Measurements from ENCODE around the gene TUBA4B.
"Not testable (repeated sequence)": the region's sequence is repeated elsewhere in the genome, so short reads cannot be mapped to it uniquely, and the experiment has no call there.

Gene TUBA4B

DNA sequence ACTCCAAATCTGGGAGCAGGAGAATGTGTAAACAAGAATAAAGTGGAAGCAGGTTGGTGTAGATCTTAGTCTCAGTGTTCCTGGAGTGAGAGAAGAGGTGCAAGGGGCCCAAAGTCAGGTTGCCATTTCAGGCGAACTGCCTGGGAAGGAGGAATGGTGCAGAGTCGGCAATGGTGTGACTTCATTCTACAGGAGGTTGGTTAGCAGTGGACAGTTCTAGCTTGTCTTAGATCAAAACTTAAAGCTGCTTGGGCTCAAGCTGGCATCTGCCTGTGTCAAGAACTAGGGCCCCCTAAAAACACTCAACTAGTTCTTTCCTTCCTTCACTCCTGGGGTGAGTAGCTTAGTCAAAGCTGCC, 4.2 kb upstream of the TUBA4B start:
- no peak for DNase-seq

DNA sequence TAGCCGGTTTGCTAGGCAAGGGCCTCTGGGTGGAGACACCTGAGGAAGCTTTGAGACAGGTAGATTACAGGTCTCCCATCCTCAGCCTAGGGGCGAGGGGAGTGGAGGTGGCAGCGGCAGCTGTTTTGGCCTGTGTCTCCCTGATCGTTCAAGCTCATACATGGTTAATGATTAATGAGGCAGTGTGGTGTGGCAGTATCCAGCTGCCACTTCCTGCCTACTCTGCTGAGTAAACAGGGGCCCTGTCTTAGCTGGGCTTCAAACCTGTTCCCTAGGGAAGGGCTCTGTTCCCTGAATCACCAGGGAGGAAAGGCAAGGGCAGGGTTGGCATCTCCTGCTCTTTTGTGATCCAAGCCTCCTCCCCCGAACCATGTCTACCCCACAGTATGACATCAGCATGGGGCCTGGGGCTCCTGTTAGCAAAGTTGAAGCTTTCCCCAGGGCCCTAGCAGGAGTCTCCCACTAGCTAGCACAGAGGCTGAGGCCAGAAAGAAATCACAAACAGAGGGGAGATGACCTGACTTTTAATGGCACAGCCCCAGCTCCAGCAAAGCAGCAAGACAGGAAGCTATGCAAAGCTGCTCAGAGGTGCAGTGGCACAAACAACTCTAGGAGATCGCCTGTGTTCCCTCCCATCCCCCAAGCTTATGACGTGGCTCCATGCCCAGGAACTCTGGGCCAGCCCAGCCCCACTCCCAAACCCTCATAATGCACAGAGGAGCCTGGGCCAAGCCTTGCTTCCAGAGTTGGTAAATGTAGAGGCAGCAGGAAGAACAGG, 3.7 kb upstream of the TUBA4B start:
- peak; percentile 46 for DNase-seq

DNA sequence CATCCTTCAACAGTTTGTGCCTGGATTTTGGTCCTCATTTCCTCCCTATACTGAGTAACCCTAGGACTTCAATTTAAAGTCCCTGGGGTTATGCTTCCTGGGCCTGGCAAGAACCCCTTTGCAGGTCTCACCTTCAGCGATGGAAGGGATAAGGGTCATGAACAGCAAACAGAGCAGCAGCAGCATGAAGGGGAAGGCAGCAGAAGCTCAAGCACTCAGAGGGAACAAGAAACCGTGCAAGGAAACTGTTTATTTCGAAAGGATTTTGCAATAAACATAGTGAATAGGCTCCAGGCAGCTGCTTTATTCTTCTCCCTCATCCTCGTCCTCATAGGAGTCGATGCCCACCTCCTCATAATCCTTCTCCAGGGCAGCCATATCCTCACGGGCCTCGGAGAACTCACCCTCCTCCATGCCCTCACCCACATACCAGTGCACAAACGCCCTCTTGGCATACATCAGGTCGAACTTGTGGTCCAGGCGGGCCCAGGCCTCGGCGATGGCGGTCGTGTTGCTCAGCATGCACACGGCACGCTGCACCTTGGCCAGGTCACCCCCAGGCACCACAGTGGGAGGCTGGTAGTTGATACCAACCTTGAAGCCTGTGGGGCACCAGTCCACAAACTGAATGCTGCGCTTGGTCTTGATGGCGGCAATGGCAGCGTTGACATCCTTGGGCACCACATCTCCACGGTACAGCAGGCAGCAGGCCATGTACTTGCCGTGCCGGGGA, 2.8 kb upstream of the TUBA4B start:
- no peak for DNase-seq

DNA sequence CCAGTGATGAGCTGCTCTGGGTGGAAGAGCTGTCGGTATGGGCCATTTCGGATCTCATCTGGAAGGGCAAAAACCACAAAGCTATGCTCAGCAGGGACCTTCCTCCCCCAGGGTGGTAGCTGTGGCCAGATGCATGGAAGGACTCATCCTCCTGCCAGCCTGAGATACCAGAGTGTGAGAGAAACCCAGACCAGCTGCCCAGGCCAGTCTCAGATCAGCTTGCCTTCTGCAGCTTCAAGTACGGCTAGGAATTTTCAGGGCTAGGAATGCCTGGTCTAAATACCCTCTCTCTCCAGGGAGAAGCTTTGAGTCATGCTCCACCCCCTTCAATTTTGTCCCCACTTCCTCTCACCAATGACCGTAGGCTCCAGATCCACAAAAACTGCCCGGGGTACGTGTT, 1.4 kb upstream of the TUBA4B start:
- no peak for DNase-seq

DNA sequence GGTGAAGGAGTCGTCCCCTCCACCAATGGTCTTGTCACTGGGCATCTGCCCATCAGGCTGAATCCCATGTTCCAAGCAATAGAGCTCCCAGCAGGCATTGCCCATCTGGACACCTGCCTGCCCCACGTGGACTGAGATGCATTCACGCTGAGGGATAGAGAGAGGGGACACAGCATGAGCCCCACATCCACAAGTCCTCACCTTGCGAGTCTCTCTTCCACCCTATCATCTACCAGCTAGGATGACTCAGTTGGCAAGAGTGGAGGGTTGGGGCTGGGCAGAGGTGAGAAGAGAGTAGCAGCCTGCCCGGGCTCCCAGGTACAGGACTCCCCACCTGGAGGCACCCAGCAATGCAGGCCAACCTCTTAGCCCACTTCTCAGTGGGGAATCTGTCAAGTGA, 959 bp upstream of the TUBA4B start:
- DNase-seq: peak; percentile 44

DNA sequence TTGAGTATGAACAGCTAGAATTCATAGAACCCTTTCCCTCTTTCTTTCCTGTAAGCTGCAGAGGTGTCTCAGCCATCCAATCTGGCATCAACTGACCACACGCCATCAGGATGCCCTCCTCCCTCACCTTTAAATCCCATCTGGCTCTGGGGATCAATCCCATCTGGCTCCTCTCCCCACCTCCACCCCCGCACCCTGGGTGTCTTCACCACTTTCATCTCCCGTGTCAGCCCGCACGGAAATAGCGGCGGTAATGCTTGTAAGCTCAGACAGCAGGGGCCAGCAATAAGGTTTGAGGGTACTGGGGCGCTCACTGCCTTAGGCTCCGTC, 508 bp upstream of the TUBA4B start:
- peak; percentile 44 for DNase-seq

DNA sequence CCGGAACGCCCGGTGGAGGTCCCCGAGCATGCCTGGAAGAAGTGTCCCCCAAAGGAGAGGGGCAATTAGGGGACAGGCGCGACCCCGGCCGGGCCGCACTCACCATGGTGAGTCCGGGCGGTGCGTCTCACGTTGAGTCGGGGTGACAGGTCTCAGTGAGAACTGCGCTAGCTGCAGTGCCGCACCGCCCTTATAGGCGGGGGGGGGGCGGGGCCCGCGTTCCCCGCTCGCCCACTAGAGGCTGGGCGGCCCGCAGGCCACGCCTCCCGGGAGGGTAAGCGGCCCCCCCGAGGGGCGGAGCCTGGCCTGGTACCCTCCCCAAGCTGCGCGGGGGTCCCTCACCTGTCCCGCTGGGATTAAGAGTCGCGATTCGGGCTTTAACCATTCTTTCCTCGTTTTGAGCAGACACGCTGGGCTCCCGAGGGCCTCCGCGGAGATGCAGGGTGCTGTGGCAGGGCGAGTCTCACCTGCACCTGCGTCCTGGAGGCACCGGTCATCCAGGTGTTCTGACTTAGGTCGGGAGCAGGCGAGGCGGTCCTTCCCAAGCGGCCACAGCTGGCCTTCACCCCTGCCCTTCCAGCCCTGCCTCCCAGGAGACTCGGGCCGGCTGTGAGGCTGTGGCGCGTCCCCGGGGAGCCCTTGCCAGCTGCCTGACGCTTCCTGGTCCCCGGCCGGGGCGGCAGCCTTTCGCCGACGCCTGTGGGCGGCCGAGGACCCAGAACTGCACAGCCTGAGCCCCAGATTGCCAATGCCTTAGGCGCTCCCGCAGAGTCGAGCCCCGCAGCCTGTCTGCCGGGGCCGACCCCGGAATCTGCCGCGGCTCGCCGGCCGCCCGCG, 928 bp downstream of the TUBA4B start, which contains the start of gene TUBA4A:
TUBA4A (minus strand) TSS at position 166 of the 837 bp plus-strand sequence; CDS start at position 106, 60 bp downstream.
- peak; percentile 93 for DNase-seq

DNA sequence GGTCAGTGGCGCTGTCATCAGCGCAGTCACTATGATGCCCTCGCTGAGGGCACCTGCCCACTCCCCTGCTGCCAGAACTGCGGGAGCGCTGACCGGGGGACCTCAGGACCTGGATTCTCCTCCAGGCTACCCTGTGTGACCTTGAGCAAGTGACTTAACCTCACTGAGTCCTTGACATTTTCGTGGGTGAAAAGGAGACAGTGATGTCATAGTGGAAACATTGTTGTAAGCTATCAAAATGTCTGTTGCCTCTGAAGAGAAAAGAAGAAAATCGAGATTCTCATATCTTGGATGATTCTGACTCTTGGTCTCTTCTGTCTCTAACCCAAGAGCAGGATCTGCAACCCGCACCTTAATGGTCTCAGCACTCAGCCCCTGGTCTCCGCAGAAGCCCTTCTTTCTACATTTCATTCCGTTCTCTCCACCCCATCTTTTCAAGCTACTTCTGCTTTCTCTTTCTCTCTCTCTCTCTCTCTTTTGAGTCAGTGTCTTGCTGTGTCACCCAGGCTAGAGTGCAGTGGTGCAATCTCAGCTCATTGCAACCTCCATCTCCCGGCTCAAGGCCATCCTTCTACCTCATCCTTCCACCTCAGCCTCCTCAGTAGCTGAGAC, 1.7 kb downstream of the TUBA4B start:
- DNase-seq: peak; percentile 39

DNA sequence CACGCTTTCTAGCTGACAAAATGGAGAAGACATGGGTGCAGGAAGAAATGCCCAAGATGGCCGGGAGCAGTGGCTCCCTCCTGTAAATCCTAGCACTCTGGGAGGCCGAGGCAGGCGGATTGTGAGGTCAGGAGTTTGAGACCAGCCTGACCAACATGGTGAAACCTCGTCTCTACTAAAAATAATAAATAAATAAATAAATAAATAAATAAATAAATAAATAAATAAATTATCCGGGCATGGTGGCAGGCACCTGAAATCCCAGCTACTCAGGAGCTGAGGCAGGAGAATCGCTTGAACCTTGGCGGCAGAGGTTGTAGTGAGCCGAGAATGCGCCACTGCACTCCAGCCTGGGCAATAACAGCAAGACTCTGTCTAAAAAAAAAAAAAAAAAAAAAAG, 5.9 kb downstream of the TUBA4B start:
- not testable (repeated sequence) for DNase-seq

DNA sequence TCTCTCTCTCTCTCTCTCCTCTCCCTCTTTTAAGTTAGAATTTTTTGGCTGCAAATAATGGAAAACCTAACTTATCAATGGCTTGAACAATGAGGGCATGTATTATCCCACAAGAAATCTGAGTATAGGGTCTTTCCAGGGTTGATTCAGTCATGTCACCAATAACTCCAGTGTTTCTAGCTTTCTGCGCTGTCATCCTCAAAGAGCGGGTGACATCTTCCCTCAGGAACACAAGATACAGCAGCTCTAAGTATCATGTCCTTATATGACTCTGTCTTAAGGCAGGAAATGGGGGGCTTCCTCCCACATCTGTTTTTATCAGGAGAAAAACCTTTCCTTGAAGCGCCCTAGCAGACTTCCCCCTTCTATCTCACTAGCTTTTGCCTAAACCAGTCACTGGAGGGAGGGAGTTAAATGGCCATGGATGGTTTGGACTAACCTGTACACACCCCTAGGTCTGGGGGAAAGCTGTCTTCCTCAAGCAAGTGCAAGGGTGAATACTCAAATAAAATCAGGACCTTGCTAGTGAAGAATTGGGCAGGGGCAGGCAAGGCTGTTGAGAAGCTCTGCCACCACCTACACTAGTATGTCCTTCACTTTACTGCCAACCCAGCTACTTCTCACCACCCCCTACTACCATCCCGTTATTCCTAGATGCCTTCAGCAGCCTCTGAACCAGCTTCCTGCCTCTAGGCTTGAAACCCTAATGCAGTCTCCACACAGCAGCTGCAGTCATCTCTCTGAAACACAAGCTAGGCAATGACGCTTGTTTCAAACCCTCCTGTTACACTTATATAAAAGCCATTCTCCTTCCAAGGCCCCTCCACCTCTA, 8.2 kb downstream of the TUBA4B start:
- DNase-seq: no peak

DNA sequence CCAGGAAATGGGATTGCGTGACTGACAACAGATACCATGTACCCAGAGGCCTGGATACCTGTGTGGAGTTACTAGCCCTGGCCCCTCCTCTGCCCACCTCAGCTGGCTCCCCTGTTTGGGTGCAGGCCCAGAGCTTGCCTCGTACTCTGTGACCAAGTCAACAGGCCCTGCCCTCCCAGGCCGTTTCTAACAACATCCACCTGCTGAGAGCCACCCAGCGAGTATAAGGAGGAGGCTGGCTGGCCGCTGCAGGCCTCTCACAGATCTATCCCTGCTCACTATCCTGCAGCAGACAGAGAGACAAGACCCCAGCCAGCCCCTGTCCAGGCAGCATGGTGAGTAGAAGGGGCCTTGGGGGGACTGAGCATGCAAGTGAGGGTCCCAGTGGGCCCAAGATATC, 13.2 kb downstream of the TUBA4B start:
- DNase-seq: no peak

DNA sequence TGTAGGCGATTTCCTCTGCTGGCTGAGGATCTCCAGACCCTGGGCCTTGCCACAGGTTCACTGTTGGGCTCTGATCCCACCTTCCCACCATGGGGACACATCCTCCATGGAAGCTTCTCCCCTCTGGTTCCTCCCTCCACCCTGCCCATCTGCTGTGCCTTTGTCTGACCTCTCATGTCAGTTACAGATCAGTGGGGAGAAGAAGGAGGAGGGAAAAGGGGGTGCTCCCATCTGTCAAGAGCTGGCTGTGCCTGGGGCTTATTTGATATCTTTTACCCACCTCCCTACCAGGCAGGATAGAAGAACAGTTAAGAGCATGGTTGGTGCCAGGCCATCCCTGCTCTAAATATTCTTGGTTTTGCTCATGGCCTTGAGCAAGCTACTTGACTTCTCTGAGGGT, 13.8 kb downstream of the TUBA4B start:
- DNase-seq: no peak

DNA sequence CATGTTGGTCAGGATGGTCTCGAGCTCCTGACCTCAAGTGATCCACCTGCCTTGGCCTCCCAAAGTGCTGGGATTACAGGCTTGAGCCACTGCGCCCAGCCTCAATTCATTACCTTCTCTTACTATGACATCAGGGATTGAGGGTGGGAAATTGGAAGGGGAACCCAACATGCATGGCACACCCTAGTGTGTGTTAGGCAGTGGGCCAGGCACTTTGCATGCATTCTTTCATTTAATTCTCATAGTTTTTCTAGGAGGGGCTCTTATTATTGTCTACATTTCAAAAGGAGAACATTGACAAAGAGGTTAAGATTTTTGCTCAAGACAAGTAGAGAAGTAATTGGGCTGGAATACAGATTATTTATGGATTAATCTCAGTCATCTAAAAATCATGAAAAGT, 15.3 kb downstream of the TUBA4B start:
- no peak for DNase-seq

DNA sequence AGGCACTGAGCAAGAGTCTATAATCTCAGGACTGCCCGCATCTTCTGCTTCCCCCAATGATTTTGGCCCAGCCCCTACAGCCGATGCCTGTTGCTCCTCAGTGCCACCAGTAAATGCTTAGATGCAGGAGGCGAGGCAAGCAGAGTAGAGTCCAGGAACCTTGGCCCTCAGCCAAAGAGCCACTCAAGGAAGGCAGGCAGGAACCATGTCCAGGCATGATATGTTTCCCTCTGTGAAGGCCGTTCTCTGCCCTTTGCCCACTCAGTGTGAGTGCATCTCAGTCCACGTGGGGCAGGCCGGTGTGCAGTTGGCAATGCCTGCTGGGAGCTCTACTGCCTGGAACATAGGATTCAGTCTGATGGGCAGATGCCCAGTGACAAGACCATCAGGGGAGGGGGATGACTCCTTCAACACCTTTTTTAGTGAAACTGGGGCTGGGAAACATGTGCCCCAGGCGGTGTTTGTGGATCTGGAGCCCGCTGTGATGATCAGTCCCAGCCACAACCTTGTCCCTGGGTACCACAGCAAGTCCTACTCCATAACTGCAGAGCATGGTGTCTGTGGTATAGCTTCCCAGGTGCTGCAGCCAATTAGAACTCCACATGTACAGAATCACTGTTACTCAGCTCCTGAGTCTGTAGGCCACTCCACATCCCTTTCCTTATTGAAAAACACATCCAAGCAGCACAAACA, 16.5 kb downstream of the TUBA4B start:
- DNase-seq: no peak

DNA sequence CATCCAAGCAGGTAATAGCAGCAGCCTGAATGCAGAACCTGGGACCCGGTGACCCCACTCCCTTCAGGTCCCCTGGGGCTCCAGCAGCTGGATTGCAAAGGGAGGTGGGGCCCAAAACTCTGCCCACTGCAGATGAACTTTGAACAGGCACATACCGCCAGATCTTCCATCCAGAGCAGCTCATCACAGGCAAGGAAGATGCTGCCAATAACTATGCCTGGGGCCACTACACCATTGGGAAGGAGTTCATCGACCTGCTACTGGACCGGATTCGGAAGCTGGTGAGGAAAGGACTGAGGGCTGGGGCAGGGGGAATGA, 17.0 kb downstream of the TUBA4B start:
- no peak for DNase-seq

DNA sequence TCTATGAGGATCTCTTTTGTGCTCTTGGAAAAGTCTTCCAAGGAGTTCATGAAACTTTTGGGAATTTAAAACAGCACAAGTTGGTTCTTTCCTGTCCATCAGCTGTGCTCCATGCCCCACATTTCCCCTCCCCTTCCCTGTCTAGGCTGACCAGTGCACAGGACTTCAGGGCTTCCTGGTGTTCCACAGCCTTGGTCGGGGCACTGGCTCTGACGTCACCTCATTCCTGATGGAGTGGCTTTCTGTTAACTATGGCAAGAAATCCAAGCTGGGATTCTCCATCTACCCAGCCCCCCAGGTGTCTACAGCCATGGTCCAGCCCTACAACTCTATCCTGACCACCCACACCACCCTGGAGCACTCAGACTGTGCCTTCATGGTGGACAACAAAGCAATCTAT, 18.0 kb downstream of the TUBA4B start:
- DNase-seq: no peak

DNA sequence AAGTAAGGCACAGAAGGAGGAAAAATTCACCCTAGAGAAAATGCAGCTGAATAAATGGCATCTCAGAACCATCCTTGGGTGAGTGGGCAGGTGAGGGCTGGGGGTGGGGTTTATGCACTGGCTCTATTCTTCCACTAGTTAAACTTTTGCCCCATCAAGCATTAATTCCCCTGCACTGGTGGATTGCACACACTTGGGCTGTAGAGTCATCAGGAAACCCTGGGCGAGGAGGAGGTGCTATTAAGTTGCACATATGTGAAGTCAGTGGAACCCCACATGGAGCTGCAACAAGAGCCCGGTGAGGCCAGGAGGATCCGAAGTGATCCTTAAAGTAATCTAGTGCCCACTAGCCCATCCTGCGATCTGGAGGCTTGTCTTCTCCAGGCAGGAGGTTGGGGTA, 19.3 kb downstream of the TUBA4B start:
- DNase-seq: no peak

DNA sequence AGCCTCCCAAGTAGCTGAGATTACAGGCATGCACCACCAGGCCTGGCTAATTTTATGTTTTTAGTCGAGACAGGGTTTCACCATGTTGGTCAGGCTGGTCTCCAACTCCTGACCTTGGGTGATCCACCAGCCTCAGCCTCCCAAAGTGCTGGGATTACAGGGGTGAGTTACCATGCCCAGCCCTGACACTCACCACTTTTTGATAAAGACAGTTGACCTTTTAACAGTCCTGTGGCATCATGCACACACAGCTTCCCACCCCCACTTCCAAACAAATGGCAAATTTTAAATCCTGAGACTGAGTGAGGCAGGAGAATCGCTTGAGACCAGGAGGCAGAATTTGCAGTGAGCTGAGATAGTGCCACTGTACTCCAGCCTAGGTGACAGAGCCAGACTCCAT, 20.0 kb downstream of the TUBA4B start:
- no peak for DNase-seq

DNA sequence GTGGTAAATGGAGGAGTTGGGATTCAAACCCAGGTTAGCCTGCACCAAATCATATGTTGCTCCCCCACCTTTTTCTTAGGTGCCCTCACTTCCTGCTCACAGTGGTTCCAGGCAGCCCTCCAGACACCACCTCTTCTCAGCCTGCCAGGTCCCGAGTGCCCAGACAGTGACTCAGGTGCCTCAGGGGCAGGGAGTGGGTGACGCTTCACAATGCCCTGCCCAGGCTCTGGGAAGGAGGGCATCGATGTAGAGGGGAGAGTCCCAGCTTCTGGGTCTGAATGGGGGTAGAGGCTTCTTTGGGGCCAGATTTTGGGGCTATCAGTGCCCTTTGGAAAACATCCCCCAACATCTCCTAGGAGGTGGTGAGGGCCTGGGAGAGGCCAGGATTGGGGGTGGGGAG, 20.9 kb downstream of the TUBA4B start:
- no peak for DNase-seq

DNA sequence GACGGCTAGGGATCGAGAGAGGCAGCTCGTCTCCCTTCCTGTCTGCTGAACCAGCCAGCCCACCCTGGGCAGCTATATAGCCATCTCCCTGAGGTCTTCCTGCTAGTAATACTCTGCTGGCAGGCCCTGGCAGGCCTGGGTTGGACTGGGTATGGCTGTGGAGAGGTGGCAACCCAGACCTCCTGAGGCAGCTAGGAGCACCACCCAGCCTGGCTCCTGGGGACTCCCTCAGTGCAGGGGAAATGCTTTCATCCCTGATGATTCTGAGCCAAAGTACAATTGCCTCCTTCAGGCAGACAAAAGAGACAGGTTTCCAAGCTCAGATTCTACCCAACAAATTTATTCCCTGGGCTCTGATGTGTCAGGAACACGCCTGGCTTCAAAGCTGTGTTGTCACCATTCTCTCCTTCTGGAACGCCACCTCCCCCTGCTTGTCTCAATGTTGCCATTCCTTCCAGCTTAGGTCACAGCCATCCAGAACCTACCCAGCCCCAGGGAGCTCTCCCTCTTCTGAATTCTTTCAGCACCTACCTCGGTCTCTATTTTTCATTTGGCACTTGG, 21.4 kb downstream of the TUBA4B start:
- no peak for DNase-seq
